ENCODE results near the gene EYS. TPM values are rescaled to one million over a fixed set of nuclear protein-coding genes. Genes with fewer than 3 reads are reported as not detected.

The EYS gene
- total RNA-seq, 2 donors from 2014 or later, result not detected

DNA sequence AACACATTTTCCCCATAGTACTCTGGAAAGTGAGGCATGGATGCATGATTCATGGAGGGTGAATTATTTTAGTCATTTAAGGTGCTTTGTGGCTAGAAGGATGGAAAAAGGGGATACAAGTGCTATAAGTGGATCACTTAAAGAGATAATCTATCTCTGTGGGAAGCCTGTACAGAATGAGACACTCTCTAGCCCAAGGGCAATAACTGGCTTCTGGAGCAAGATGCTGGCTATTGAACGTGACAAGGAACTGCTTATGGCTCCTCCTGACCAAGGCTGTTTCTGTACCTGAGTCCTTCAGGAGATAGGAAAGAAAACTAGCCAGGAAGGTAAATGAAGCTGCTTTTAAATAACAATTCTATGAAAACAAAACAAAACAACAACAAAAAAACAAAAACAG is 590.7 kb downstream of the EYS start:
- Histone ChIP-seq H3K9me3 (no peaks in the 10 kb centered on the region), H3K4me3 (no peak overlapping the region), H3K36me3 (no peaks in the 10 kb centered on the region), H3K27ac (no peak overlapping the region), H3K27me3 (no peaks in the 10 kb centered on the region), H3K4me1 (no peaks in the 10 kb centered on the region)
- no peak for DNase-seq (ENCODE audit: low spot score)
- no peak for TF ChIP-seq CTCF (IDR thresholded peaks at IDR 0.05)

DNA sequence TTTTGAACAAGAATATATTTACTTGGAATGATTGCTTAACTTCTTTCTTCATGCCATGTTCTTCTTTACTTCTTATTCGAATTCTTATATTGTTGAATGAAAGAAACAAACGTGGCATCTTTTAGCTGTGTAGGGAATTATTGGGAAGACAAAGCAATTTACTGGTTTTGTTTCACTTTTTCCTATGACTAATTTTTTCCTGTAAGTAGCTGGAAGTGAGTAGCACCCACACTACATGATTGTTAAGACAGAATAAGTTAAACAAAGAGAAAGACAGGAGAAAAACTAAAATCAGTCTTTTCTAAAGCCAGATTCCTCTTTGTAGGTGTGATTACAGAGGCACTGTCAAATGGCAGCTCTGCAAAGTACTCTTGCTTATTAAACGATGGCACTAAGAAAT is 593.4 kb downstream of the EYS start:
- Histone ChIP-seq H3K27ac (no peak overlapping the region), H3K36me3 (no peaks in the 10 kb centered on the region), H3K4me1 (no peaks in the 10 kb centered on the region), H3K4me3 (no peak overlapping the region), H3K27me3 (no peaks in the 10 kb centered on the region), H3K9me3 (no peaks in the 10 kb centered on the region)
- DNase-seq (ENCODE audit: low spot score), result no peak
- no peak for TF ChIP-seq CTCF (IDR thresholded peaks at IDR 0.05)

DNA sequence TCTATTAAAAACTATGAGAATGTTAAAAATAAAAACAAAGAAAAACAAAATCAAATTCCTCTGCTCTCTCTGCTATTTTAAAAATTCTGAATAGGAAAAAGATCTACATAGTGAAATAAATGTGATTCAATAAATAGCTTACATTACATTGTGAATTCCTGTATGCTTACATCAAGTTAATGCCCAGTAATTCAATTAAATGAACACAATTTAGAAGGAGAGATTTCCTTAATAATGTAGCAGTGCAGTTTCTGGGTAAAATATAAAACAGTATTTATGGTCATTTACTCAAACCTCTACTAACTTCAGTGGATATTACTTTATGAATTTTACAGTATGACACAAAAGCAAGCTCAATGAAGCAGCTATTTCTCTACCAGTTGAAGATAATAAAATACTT is 594.6 kb downstream of the EYS start:
- DNase-seq (ENCODE audit: low spot score), result no peak
- Histone ChIP-seq H3K27ac (no peak overlapping the region), H3K27me3 (no peaks in the 10 kb centered on the region), H3K36me3 (no peaks in the 10 kb centered on the region), H3K9me3 (no peaks in the 10 kb centered on the region), H3K4me3 (no peak overlapping the region), H3K4me1 (no peaks in the 10 kb centered on the region)
- TF ChIP-seq CTCF (IDR thresholded peaks at IDR 0.05), result no peak

DNA sequence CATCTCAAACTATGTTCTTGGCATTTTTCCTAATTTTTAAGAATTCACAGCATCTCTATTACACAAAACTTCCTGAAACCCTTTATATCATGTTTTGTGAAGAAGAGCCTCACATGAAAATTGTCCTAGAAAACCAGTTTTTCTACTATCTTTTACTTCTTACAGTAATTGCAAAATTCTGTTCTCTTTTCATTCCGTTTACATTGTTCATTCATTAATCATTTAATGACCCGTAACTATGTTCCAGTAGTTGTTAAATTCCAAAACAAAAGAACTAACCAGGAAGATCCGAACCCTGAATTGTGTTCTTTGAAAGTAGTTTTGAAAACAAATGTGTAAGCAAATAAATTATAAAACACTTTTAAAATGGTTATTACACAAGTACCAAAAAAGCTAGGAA is 597.0 kb downstream of the EYS start:
- no peaks in the 10 kb centered on the region for H3K4me1 ChIP-seq
- H3K36me3 ChIP-seq, result no peaks in the 10 kb centered on the region
- no peak for TF ChIP-seq CTCF (IDR thresholded peaks at IDR 0.05)
- no peaks in the 10 kb centered on the region for H3K27me3 ChIP-seq
- no peaks in the 10 kb centered on the region for H3K9me3 ChIP-seq
- DNase-seq (ENCODE audit: low spot score), result no peak
- no peak overlapping the region for H3K4me3 ChIP-seq
- no peak overlapping the region for H3K27ac ChIP-seq

GRCh38 chr6:65098349-65098748 is 608.7 kb downstream of the EYS start:
- H3K9me3 ChIP-seq, result no peaks in the 10 kb centered on the region
- H3K36me3 ChIP-seq, result no peaks in the 10 kb centered on the region
- H3K4me1 ChIP-seq, result no peaks in the 10 kb centered on the region
- no peak overlapping the region for H3K4me3 ChIP-seq
- H3K27ac ChIP-seq, result no peak overlapping the region
- no peak for TF ChIP-seq CTCF (IDR thresholded peaks at IDR 0.05)
- DNase-seq (ENCODE audit: low spot score), result no peak
- no peaks in the 10 kb centered on the region for H3K27me3 ChIP-seq

- H3K27me3 ChIP-seq, result no peaks in the 10 kb centered on the region
- H3K4me1 ChIP-seq, result no peaks in the 10 kb centered on the region
- no peak for TF ChIP-seq CTCF (IDR thresholded peaks at IDR 0.05)
Observed at GRCh38 chr6:65091561-65091960, 615.5 kb downstream of the EYS start.

More at GRCh38 chr6:65091561-65091960, 615.5 kb downstream of the EYS start:
- Histone ChIP-seq H3K27ac (no peak overlapping the region), H3K4me3 (no peak overlapping the region), H3K9me3 (no peaks in the 10 kb centered on the region), H3K36me3 (no peaks in the 10 kb centered on the region)
- no peak for DNase-seq (ENCODE audit: low spot score)

Data from right atrium auricular region (tissue), 2 donors.